Mesendoderm (in vitro differentiated cells): ENCODE measurements around the gene SERTM2.

Source experiments
- DNase-seq: peaks from one replicate; pipeline ENCODE4 v3.0.0; 2013
- H2AK5ac ChIP-seq: 2 replicates; pipeline ENCODE4 v1.6.1; 2013; ENCODE audit warnings: low read length, inconsistent platforms
- H2BK120ac ChIP-seq: 2 replicates; pipeline ENCODE4 v1.6.1; 2013; ENCODE audit warnings: low read depth, mild to moderate bottlenecking, low read length, moderate library complexity, mixed read lengths
- H2BK15ac ChIP-seq: replicated peaks from 2 replicates; pipeline ENCODE4 v1.6.1; 2013; ENCODE audit warnings: low read depth, mild to moderate bottlenecking, moderate library complexity
- H2BK5ac ChIP-seq: 2 replicates; pipeline ENCODE4 v1.6.1; 2013; ENCODE audit warnings: low read length, inconsistent platforms
- H3K18ac ChIP-seq: 2 replicates; pipeline ENCODE4 v1.6.1; 2013; ENCODE audit warnings: mild to moderate bottlenecking, low read length, mixed read lengths
- H3K23ac ChIP-seq: one replicate; pipeline ENCODE4 v1.6.1; 2013; ENCODE audit warnings: low read length
- H3K27ac ChIP-seq: 2 replicates; pipeline ENCODE4 v1.5.1; 2013; ENCODE audit warnings: low read depth, mild to moderate bottlenecking, inconsistent platforms, low read length, moderate library complexity
- H3K27me3 ChIP-seq: 2 replicates; pipeline ENCODE4 v1.6.1; 2013; ENCODE audit warnings: low read length, control low read depth, mild to moderate bottlenecking, inconsistent platforms; ENCODE audit not compliant: insufficient read depth, poor library complexity
- H3K36me3 ChIP-seq: 2 replicates; pipeline ENCODE4 v1.6.1; 2013; ENCODE audit warnings: low read length, inconsistent platforms; ENCODE audit not compliant: control insufficient read depth, insufficient read depth
- H3K4ac ChIP-seq: one replicate; pipeline ENCODE4 v1.6.1; 2013; ENCODE audit warnings: low read depth, mild to moderate bottlenecking, low read length, moderate library complexity
- H3K4me1 ChIP-seq: 2 replicates; pipeline ENCODE4 v1.6.1; 2013; ENCODE audit warnings: low read depth, low read length, inconsistent platforms; ENCODE audit not compliant: control insufficient read depth
- H3K4me2 ChIP-seq: 2 replicates; pipeline ENCODE4 v1.6.1; 2013; ENCODE audit warnings: low read length
- H3K4me3 ChIP-seq: 2 replicates; pipeline ENCODE4 v1.5.1; 2013; ENCODE audit warnings: mild to moderate bottlenecking, low read length
- H3K56ac ChIP-seq: one replicate; pipeline ENCODE4 v1.6.1; 2013; ENCODE audit warnings: low read length
- H3K79me1 ChIP-seq: 2 replicates; pipeline ENCODE4 v1.6.1; 2013; ENCODE audit warnings: low read length, inconsistent platforms
- H3K79me2 ChIP-seq: 2 replicates; pipeline ENCODE4 v1.6.1; 2013; ENCODE audit warnings: mild to moderate bottlenecking, low read length; ENCODE audit not compliant: control insufficient read depth, insufficient read depth
- H3K9ac ChIP-seq: 2 replicates; pipeline ENCODE4 v1.6.1; 2013; ENCODE audit warnings: low read length, inconsistent platforms
- H4K5ac ChIP-seq: one replicate; pipeline ENCODE4 v1.6.1; 2013; ENCODE audit warnings: low read length
- H4K8ac ChIP-seq: one replicate; pipeline ENCODE4 v1.6.1; 2013; ENCODE audit warnings: low read depth, mild to moderate bottlenecking, control low read depth, low read length, moderate library complexity
- WGBS: extraction: QIAGEN DNeasy Blood & Tissue Kit; methylation state at CpG from one replicate; pipeline ENCODE4 v1.1.7; 2013; ENCODE audit warnings: low lambda C conversion rate, missing lambda C conversion rate; ENCODE audit not compliant: insufficient coverage; ENCODE audit errors: extremely low coverage; 5-methylcytosine and 5-hydroxymethylcytosine counted together

The SERTM2 gene

DNA sequence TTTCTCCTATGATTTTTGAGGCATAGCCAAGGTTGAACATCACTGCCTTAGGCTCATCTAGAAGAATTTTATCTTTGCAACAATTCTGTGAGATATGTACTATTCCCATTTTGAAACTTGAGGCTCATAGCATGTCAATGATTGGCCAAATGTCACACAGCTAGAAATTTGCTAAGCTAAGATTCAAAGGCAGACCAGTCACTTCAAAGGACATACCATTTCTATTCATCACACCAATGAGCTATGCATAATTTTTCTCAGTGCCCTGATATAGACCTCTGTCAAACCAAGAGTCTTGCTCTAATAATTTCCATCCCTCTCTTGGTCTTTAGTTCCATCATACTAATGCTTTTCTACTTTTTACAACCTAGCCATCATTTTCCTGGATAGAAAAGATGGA, 27.6 kb upstream of the SERTM2 start:
- no peak overlapping the region for H3K27ac ChIP-seq
- no peaks in the 10 kb centered on the region for H3K27me3 ChIP-seq
- no peak overlapping the region for H3K23ac ChIP-seq
- H3K9ac ChIP-seq = no peak overlapping the region
- DNase-seq = no peak
- H3K18ac ChIP-seq = no peak overlapping the region
- H3K79me1 ChIP-seq = no peaks in the 10 kb centered on the region
- H3K56ac ChIP-seq = no peak overlapping the region
- H2BK120ac ChIP-seq = no peak overlapping the region
- no peak overlapping the region for H3K4ac ChIP-seq
- no peaks in the 10 kb centered on the region for H3K36me3 ChIP-seq
- no peak overlapping the region for H2BK5ac ChIP-seq
- H2BK15ac ChIP-seq = no peak overlapping the region
- no peak overlapping the region for H3K4me2 ChIP-seq
- H4K5ac ChIP-seq = no peak overlapping the region
- no peak overlapping the region for H2AK5ac ChIP-seq
- H3K4me1 ChIP-seq = no peaks in the 10 kb centered on the region
- no peak overlapping the region for H4K8ac ChIP-seq
- no peaks in the 10 kb centered on the region for H3K79me2 ChIP-seq
- H3K4me3 ChIP-seq = no peak overlapping the region

DNA sequence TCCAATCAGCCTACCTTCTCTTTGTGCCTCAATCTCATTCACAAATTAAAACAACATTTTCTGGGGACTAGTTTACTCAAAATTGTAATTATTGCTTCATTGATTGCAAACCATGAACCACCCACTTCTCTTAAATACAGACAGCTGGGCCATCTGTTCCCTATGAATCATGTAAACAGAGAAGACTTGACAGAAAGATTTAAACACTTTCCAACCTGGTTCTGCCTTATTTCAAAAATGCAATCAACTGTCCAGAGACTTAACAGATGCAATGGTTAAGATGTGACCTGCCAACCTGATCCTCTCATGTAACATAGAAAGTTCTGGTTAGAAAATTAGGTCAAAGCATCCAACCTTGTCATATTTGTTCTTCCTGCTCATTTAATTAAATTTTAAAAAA, 20.8 kb upstream of the SERTM2 start:
- Histone ChIP-seq H3K4me2 (no peak overlapping the region), H3K4me1 (no peaks in the 10 kb centered on the region), H3K23ac (no peak overlapping the region), H3K79me2 (no peaks in the 10 kb centered on the region), H2BK120ac (no peak overlapping the region), H2AK5ac (no peak overlapping the region), H3K4ac (no peak overlapping the region), H3K56ac (no peak overlapping the region), H4K5ac (no peak overlapping the region), H3K4me3 (no peak overlapping the region), H4K8ac (no peak overlapping the region), H3K36me3 (no peaks in the 10 kb centered on the region), H3K79me1 (no peaks in the 10 kb centered on the region), H2BK15ac (no peak overlapping the region), H2BK5ac (no peak overlapping the region), H3K9ac (no peak overlapping the region), H3K27me3 (no peaks in the 10 kb centered on the region), H3K18ac (no peak overlapping the region), H3K27ac (no peak overlapping the region)
- DNase-seq = no peak

DNA sequence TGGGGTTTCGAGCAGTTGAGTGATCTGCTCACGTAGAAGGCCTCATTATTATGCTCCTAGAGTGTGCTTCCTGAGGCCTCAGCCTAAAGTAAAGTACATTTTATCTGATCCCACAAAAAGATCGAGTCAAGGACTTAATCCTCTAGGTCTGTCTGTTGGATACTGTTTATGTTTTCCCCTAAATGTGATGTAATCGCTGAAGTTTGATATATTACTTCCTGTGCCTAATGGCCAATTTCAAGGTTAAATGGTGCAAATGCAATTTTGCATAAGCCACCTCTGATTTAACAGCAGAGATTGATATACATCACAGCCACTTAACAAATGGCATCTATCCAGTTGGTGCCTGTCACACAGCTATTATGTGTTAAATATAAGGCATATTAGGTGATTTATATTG, 19.4 kb upstream of the SERTM2 start:
- Histone ChIP-seq H3K4ac (no peak overlapping the region), H2AK5ac (no peak overlapping the region), H3K56ac (no peak overlapping the region), H3K79me2 (no peaks in the 10 kb centered on the region), H3K4me3 (no peak overlapping the region), H3K27me3 (no peaks in the 10 kb centered on the region), H3K18ac (no peak overlapping the region), H3K9ac (no peak overlapping the region), H3K4me1 (no peaks in the 10 kb centered on the region), H3K79me1 (no peaks in the 10 kb centered on the region), H3K23ac (no peak overlapping the region), H2BK15ac (no peak overlapping the region), H4K8ac (no peak overlapping the region), H2BK5ac (no peak overlapping the region), H3K27ac (no peak overlapping the region), H3K4me2 (no peak overlapping the region), H4K5ac (no peak overlapping the region), H2BK120ac (no peak overlapping the region), H3K36me3 (no peaks in the 10 kb centered on the region)
- no CpG with 5 or more reads among the region's 4 CpGs for WGBS
- no peak for DNase-seq

GRCh38 chrX:111498538-111499103, 12.8 kb upstream of the SERTM2 start:
- H3K4me3 ChIP-seq = no peak overlapping the region
- no peak overlapping the region for H2AK5ac ChIP-seq
- H2BK15ac ChIP-seq = no peak overlapping the region
- no peak overlapping the region for H3K56ac ChIP-seq
- no peaks in the 10 kb centered on the region for H3K4me1 ChIP-seq
- no peak overlapping the region for H3K4ac ChIP-seq
- no peaks in the 10 kb centered on the region for H3K79me2 ChIP-seq
- no peak overlapping the region for H4K5ac ChIP-seq
- no peak overlapping the region for H4K8ac ChIP-seq
- no peak overlapping the region for H2BK120ac ChIP-seq
- H3K36me3 ChIP-seq = no peaks in the 10 kb centered on the region
- no CpG with 5 or more reads among the region's 3 CpGs for WGBS
- no peak overlapping the region for H3K18ac ChIP-seq
- no peak overlapping the region for H3K23ac ChIP-seq
- H3K27me3 ChIP-seq = no peaks in the 10 kb centered on the region
- H3K9ac ChIP-seq = no peak overlapping the region
- no peak overlapping the region for H3K4me2 ChIP-seq
- H3K27ac ChIP-seq = no peak overlapping the region
- no peak for DNase-seq
- H2BK5ac ChIP-seq = no peak overlapping the region
- H3K79me1 ChIP-seq = no peaks in the 10 kb centered on the region

DNA sequence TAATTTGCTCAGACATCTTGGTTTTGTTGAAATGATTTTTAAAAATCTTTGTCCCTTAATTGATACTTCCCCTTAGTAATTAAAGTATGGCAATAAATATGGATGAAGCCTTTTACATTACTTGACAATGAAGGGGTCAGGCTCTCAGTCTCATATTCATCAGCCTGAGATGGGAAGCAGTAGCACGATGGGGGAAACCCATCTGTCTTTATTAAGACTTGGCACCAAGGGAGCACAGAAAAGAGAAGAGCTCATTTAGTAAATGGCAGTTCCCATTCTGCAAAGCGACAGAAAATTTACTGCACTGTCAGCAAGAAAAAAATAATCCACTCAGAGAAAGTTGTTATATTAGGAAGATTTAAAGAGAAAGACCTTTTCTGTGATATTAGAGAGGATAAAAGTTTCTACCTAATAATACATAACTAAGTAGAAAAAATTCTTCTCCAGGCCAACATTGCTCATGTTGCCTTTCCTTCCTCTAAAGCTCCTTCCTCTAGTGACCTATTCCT, 7.9 kb upstream of the SERTM2 start:
- Histone ChIP-seq H3K4me1 (no peaks in the 10 kb centered on the region), H3K79me1 (no peaks in the 10 kb centered on the region), H2BK15ac (no peak overlapping the region), H4K8ac (no peak overlapping the region), H3K4me3 (no peak overlapping the region), H3K79me2 (no peaks in the 10 kb centered on the region), H2BK120ac (no peak overlapping the region), H3K56ac (no peak overlapping the region), H3K4me2 (no peak overlapping the region), H3K4ac (no peak overlapping the region), H3K27me3 (no peaks in the 10 kb centered on the region), H3K9ac (no peak overlapping the region), H3K36me3 (no peaks in the 10 kb centered on the region), H2AK5ac (no peak overlapping the region), H4K5ac (no peak overlapping the region), H2BK5ac (no peak overlapping the region), H3K18ac (no peak overlapping the region), H3K27ac (no peak overlapping the region), H3K23ac (no peak overlapping the region)
- DNase-seq = no peak
- no CpG with 5 or more reads among the region's 2 CpGs for WGBS

DNA sequence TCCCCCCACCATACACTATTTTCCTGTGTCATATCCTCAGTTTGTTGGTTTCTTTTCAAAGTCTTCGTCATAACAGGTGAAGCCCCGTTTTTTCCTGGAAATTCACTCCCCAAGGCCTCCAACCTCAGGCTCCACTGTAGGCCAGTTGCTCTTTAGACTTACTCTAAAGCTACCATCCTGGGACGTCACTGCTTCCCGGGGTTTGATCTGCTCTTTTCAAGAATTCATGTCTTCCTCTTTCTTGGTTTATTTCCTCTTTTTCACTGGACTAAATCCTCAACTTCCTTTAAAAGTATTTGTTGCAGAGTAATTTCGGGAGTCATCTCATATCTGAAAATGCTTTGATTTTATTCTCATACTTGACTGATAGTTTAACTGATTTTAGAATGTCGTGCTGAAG, 6.5 kb upstream of the SERTM2 start:
- Histone ChIP-seq H2BK5ac (no peak overlapping the region), H2BK15ac (no peak overlapping the region), H3K4me2 (no peak overlapping the region), H3K36me3 (no peaks in the 10 kb centered on the region), H4K5ac (no peak overlapping the region), H2BK120ac (no peak overlapping the region), H3K27ac (no peak overlapping the region), H3K9ac (no peak overlapping the region), H3K18ac (no peak overlapping the region), H3K79me2 (no peaks in the 10 kb centered on the region), H3K27me3 (no peaks in the 10 kb centered on the region), H3K79me1 (no peaks in the 10 kb centered on the region), H3K23ac (no peak overlapping the region), H3K4me1 (no peaks in the 10 kb centered on the region), H3K4me3 (no peak overlapping the region), H3K56ac (no peak overlapping the region), H2AK5ac (no peak overlapping the region), H3K4ac (no peak overlapping the region), H4K8ac (no peak overlapping the region)
- DNase-seq = no peak
- WGBS = no CpG with 5 or more reads among the region's 6 CpGs
